Endothelial cell of umbilical vein (primary cell): ENCODE results near the gene HABP2. TPM values are rescaled to one million over a fixed set of nuclear protein-coding genes. Genes with fewer than 3 reads are reported as not detected.

Source experiments
- BruUV-seq: library from RNA; stranded (reverse); fragments of 400-500 nt; replicated peaks from 2 replicates; lab custom pipeline; 2021; lab: Mats Ljungman, UMichigan
- CTCF ChIA-PET: fragments of 300-600, 350-600 bp; sonication (Branson Sonifier 250); formaldehyde crosslinking; loops from one replicate; lab custom pipeline; 2021; ENCODE audit warnings: antibody characterized with exemption, inconsistent platforms; lab: Charles Lee
- POLR2A ChIA-PET: fragments of 300-600, 350-600 bp; sonication (Branson Sonifier 250); formaldehyde crosslinking; loops from one replicate; lab custom pipeline; 2021; ENCODE audit warnings: antibody characterized with exemption, inconsistent platforms; lab: Charles Lee
- DNase-seq: peaks from one replicate; pipeline ENCODE4 v3.0.0-alpha.2; 2011; ENCODE audit warnings: low read depth, low spot score
- FAIRE-seq: peaks from 2 replicates; lab custom pipeline; 2011; peaks lifted over from hg19 to GRCh38; lab: Jason Lieb, UNC
- H2AFZ ChIP-seq: 2 replicates; pipeline ENCODE4 v1.6.0; 2012; ENCODE audit warnings: low read depth, low read length, control low read depth, inconsistent platforms
- H3K27ac ChIP-seq: 2 replicates; pipeline ENCODE4 v1.5.1; 2011; ENCODE audit warnings: low read depth, mild to moderate bottlenecking, control low read depth, low read length, moderate library complexity; ENCODE audit not compliant: insufficient read depth
- H3K27me3 ChIP-seq, 2 experiments: 2 replicates each; pipeline versions ENCODE4 v1.6.0 to v1.6.1; 2011; ENCODE audit warnings: low read length in 2 of 2, mixed read lengths in 1 of 2; ENCODE audit not compliant: control insufficient read depth in 2 of 2, insufficient read depth in 2 of 2
- H3K36me3 ChIP-seq, 2 experiments: 2 replicates in 1 of 2; 3 replicates in 1 of 2; pipeline ENCODE4 v1.5.1; 2011; ENCODE audit warnings: low read length in 2 of 2, mild to moderate bottlenecking in 1 of 2, moderate library complexity in 1 of 2; ENCODE audit not compliant: control insufficient read depth in 2 of 2, insufficient read depth in 2 of 2; ENCODE audit errors: extremely low read depth in 1 of 2
- H3K4me1 ChIP-seq: 3 replicates; pipeline ENCODE4 v1.5.1; 2011; ENCODE audit warnings: mild to moderate bottlenecking, low read length; ENCODE audit not compliant: control insufficient read depth, insufficient read depth; ENCODE audit errors: extremely low read depth
- H3K4me2 ChIP-seq: 2 replicates; pipeline ENCODE4 v1.6.1; 2011; ENCODE audit warnings: low read length, control low read depth, mixed read lengths; ENCODE audit not compliant: insufficient read depth
- H3K4me3 ChIP-seq, 3 experiments: fragments of 200-600 bp in 1 of 3; sonication (generic), shearing (Covaris generic) in 1 of 3; replicated peaks in 1 of 3; 2 replicates each; pipeline ENCODE4 v1.5.1; 2011 to 2016; ENCODE audit warnings: control low read depth in 3 of 3, low read length in 3 of 3, mild to moderate bottlenecking in 2 of 3, inconsistent platforms in 1 of 3, low read depth in 1 of 3, moderate library complexity in 1 of 3; ENCODE audit not compliant: insufficient read depth in 1 of 3
- H3K79me2 ChIP-seq: 2 replicates; pipeline ENCODE4 v1.6.0; 2012; ENCODE audit warnings: low read length, inconsistent platforms; ENCODE audit not compliant: control insufficient read depth, insufficient read depth
- H3K9ac ChIP-seq: replicated peaks from 2 replicates; pipeline ENCODE3; 2011; ENCODE audit warnings: low read length, control low read depth; ENCODE audit not compliant: insufficient read depth; ENCODE audit errors: extremely low read depth
- H3K9me1 ChIP-seq: replicated peaks from 3 replicates; pipeline ENCODE4 v1.6.0; 2011; ENCODE audit warnings: mild to moderate bottlenecking, low read length; ENCODE audit not compliant: control insufficient read depth, insufficient read depth; ENCODE audit errors: extremely low read depth
- H3K9me3 ChIP-seq: replicated peaks from 2 replicates; pipeline ENCODE4 v1.5.1; 2012; ENCODE audit warnings: low read length, inconsistent platforms; ENCODE audit not compliant: control insufficient read depth, insufficient read depth
- H4K20me1 ChIP-seq: replicated peaks from 2 replicates; pipeline ENCODE3; 2011; ENCODE audit warnings: mild to moderate bottlenecking, low read length; ENCODE audit not compliant: control insufficient read depth, insufficient read depth; ENCODE audit errors: extremely low read depth
- CTCF ChIP-seq, 2 donors: IDR thresholded peaks; 1 replicate in 1 of 2; 2 replicates in 1 of 2; pipeline ENCODE4 v1.5.1; 2011; ENCODE audit warnings: low read length in 2 of 2, mild to moderate bottlenecking in 2 of 2, moderate library complexity in 2 of 2, control low read depth in 1 of 2, inconsistent platforms in 1 of 2, low read depth in 1 of 2; ENCODE audit not compliant: insufficient read depth in 1 of 2; ENCODE audit errors: extremely low read depth in 1 of 2
- EZH2 ChIP-seq: IDR thresholded peaks from 2 replicates; pipeline ENCODE4 v1.6.1; 2012; ENCODE audit warnings: borderline replicate concordance, low read depth, mild to moderate bottlenecking, moderate library complexity, low read length, inconsistent platforms; ENCODE audit not compliant: severe bottlenecking
- FOS ChIP-seq: IDR thresholded peaks from 2 replicates; pipeline ENCODE4 v1.6.1; 2011; ENCODE audit warnings: mild to moderate bottlenecking, low read length, moderate library complexity, borderline replicate concordance; ENCODE audit not compliant: insufficient read depth
- GATA2 ChIP-seq: IDR thresholded peaks from 2 replicates; pipeline ENCODE4 v1.7.0; 2011; ENCODE audit warnings: low read depth, mild to moderate bottlenecking, moderate library complexity, mixed read lengths, low read length; ENCODE audit not compliant: insufficient read length, insufficient read depth
- JUN ChIP-seq: IDR thresholded peaks from 2 replicates; pipeline ENCODE4 v1.6.1; 2011; ENCODE audit warnings: borderline replicate concordance, low read depth; ENCODE audit not compliant: insufficient read length, insufficient read depth
- MAX ChIP-seq: IDR thresholded peaks from 2 replicates; pipeline ENCODE4 v1.6.1; 2011; ENCODE audit not compliant: insufficient read depth, insufficient read length
- MYC ChIP-seq: IDR thresholded peaks from one replicate; pipeline ENCODE4 v1.6.1; 2011; ENCODE audit warnings: mild to moderate bottlenecking, low read depth, low read length
- POLR2A ChIP-seq: IDR thresholded peaks from 2 replicates; pipeline ENCODE4 v1.6.1; 2012; ENCODE audit warnings: low read depth, mild to moderate bottlenecking, control low read depth, low read length
- POLR2AphosphoS5 ChIP-seq: IDR thresholded peaks from 2 replicates; pipeline ENCODE4 v1.6.1; 2012; ENCODE audit warnings: low read depth, mild to moderate bottlenecking, control low read depth, low read length, moderate library complexity; ENCODE audit not compliant: insufficient read depth
- dilution Hi-C: fragments of 300-500 bp; cut with MboI; formaldehyde crosslinking; loops from one replicate; pipeline ENCODE4 v1.15.0; 2019; ENCODE audit warnings: low sequenced_read_pairs; ENCODE audit not compliant: extremely low pct_ligation_motif_present
- intact Hi-C: fragments of 100-400 bp; cut with micrococcal nuclease; formaldehyde crosslinking; loops from one replicate; pipeline ENCODE4 v1.10.0; 2022
- polyA plus RNA-seq, 4 experiments: library from polyadenylated mRNA; depleted of rRNA in 3 of 4; stranded (reverse) in 3 of 4; unstranded in 1 of 4; fragments of >200 nt; gene quantifications; 2 replicates each; pipeline versions ENCODE4 v1.2.1 to v1.2.3, GENCODE V29; 2011 to 2012; ENCODE audit warnings: missing spikeins in 1 of 4
- total RNA-seq: library from RNA; stranded (reverse); gene quantifications from 2 replicates; pipeline ENCODE4 v1.2.3, GENCODE V29; 2021

HABP2 gene
- total and polyA plus RNA-seq, 2 donors (not counting 3 experiments of a cell fraction or from before 2014, with no cell fraction given) = 0.04 TPM; not detected in 1

- H3K9me1 ChIP-seq = no peaks in the 10 kb centered on the region
- CTCF ChIA-PET = interaction anchor here (1.1 to 2.1 kb wide), 3 partner anchors 9 to 25 kb away, joined by 3 to 14 read pairs (median 4); no protein-coding TSS in a partner anchor
- DNase-seq (no peak), FAIRE-seq (no peak)
- H3K27me3 ChIP-seq = no peaks in the 10 kb centered on the region
- no peak overlapping the region for H3K4me2 ChIP-seq
- no peak for TF ChIP-seq CTCF (IDR thresholded peaks at IDR 0.05; ENCODE audit: extremely low read depth in 1 of 2, insufficient read depth in 1 of 2, low read depth in 1 of 2, low read length in 2 of 2)
- TF ChIP-seq POLR2A = no peak
- TF ChIP-seq MYC = no peak
- no peak for TF ChIP-seq JUN
- no peak for TF ChIP-seq MAX
- H3K27ac ChIP-seq = no peak overlapping the region
- no peaks in the 10 kb centered on the region for H3K36me3 ChIP-seq
- no peaks in the 10 kb centered on the region for H3K79me2 ChIP-seq
- H3K4me1 ChIP-seq = no peaks in the 10 kb centered on the region
- dilution Hi-C loops = no loop called here
- POLR2A ChIA-PET = no interaction called here
- no peak overlapping the region for H3K4me3 ChIP-seq
- no peak overlapping the region for H2AFZ ChIP-seq
- intact Hi-C loops = no loop called here
- no TSS peak for BruUV-seq
- no peaks in the 10 kb centered on the region for H4K20me1 ChIP-seq
- no peak overlapping the region for H3K9ac ChIP-seq
- H3K9me3 ChIP-seq = no peaks in the 10 kb centered on the region
Observed at GRCh38 chr10:113538151-113538550, 14.7 kb upstream of the HABP2 start.

GRCh38 chr10:113539789-113540188, 13.1 kb upstream of the HABP2 start:
- Histone ChIP-seq H2AFZ (no peak overlapping the region), H3K79me2 (no peaks in the 10 kb centered on the region), H3K4me3 (no peak overlapping the region), H3K27me3 (no peaks in the 10 kb centered on the region), H3K36me3 (no peaks in the 10 kb centered on the region), H4K20me1 (no peaks in the 10 kb centered on the region), H3K9me1 (no peaks in the 10 kb centered on the region), H3K9me3 (no peaks in the 10 kb centered on the region), H3K4me1 (no peaks in the 10 kb centered on the region), H3K4me2 (no peak overlapping the region), H3K27ac (no peak overlapping the region), H3K9ac (no peak overlapping the region)
- no TSS peak for BruUV-seq
- POLR2A ChIA-PET = no interaction called here
- CTCF ChIA-PET = interaction anchor here (0.7 to 2.1 kb wide), 4 partner anchors 11 to 24 kb away, joined by 3 to 14 read pairs (median 3); no protein-coding TSS in a partner anchor
- FAIRE-seq (peak; percentile 64), DNase-seq (no peak)
- dilution Hi-C loops = no loop called here
- TF ChIP-seq MYC (no peak), POLR2AphosphoS5 (no peak), CTCF (IDR thresholded peaks at IDR 0.05; ENCODE audit: extremely low read depth in 1 of 2, insufficient read depth in 1 of 2, low read depth in 1 of 2, low read length in 2 of 2) (no peak), EZH2 (no peak), POLR2A (no peak), MAX (no peak), JUN (no peak), FOS (no peak), GATA2 (no peak)
- intact Hi-C loops = no loop called here
